ENCODE results near the gene STXBP2.

Gene STXBP2

DNA sequence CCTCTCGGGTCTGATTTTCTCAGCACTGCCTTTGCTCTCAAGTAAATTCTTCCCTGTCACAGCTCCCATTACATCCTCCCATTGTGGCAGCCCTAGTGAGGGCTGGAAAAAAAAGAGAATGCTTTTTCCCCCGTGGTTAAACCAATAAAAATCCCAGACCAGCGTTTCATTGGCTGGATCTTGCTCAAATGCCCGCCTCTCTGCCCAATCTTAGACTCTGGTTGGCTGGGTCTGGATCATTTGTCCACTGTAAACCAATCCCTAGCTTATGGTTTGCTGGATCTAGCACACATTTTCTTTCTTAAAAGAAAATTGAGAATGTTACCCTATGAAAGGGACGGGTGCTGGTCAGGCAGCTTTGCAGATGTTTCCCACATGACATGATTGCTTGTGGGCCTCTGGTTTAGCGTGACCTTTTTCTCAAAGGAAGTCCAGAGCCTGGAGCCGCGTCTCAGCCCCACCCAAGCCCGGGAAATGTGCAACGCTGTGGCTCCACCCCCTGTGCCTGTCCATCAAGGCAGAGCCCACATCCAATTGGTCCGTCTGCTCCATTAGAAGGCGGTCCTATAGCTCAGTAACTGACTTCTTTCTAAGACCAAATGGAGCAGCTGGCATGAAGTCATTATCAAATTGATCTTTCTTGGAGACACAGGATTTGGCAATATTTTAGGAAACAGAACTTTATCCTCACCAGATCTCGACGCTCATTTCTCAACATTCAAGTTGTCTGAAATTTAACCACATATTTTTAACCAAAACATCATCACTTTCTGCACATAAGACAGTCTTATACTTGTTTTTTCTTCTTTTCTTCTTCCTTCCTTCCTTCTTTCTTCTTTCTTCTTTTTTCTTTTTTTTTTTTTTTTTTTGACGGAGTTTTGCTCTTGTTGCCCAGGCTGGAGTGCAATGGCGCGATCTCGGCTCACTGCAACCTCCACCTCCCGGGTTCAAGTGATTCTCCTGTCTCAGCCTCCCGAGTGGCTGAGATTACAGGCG is 37.4 kb downstream of the STXBP2 start:
- Histone ChIP-seq H2AFZ (ENCODE audit: low read length) (peak overlapping the region; percentile 1; the same call in 1 of the 2 replicates), H4K20me1 (ENCODE audit: insufficient read depth, low read length) (no peaks in the 10 kb centered on the region), H3K4me1 (ENCODE audit: low read length) (no peaks in the 10 kb centered on the region), H3K9me3 (replicated peaks; ENCODE audit: insufficient read depth, low read length) (no peaks in the 10 kb centered on the region), H3K4me3 (ENCODE audit: low read length) (no peak overlapping the region), H3K36me3 (replicated peaks; ENCODE audit: insufficient read depth, low read length) (no peaks in the 10 kb centered on the region), H3K4me2 (ENCODE audit: low read depth, low read length) (peak overlapping the region; percentile 27; the same call in 1 of the 2 replicates), H3F3A (ENCODE audit: insufficient read depth, low read length) (no peaks in the 10 kb centered on the region), H3K9ac (ENCODE audit: low read length) (no peak overlapping the region), H3K9me2 (replicated peaks; ENCODE audit: insufficient read depth, low read length) (no peaks in the 10 kb centered on the region), H3K27me3 (replicated peaks; ENCODE audit: insufficient read depth, low read length) (peaks cover 84% of the 10 kb centered on the region), H3K79me2 (ENCODE audit: low read length) (no peaks in the 10 kb centered on the region), H3K27ac (ENCODE audit: low read length) (no peak overlapping the region)
- DNase-seq = peak; percentile 66
- no peak for TF ChIP-seq EZH2phosphoT487 (IDR thresholded peaks at IDR 0.05; ENCODE audit: low read length)
- no peak for TF ChIP-seq CTCF (IDR thresholded peaks at IDR 0.05; ENCODE audit: low read length)
- no peak for TF ChIP-seq EZH2 (optimal IDR thresholded peaks at IDR 0.05; ENCODE audit: low read depth, low read length)

GRCh38 chr19:7676376-7676775 is 39.5 kb downstream of the STXBP2 start:
- Histone ChIP-seq H3K27ac (ENCODE audit: low read length) (no peak overlapping the region), H3K9me2 (replicated peaks; ENCODE audit: insufficient read depth, low read length) (no peaks in the 10 kb centered on the region), H3K79me2 (ENCODE audit: low read length) (peaks cover 7% of the 10 kb centered on the region), H3K4me3 (ENCODE audit: low read length) (no peak overlapping the region), H3K4me1 (ENCODE audit: low read length) (0 out of 2 replicates have a peak, but pooled peaks cover 3% of the 10 kb centered on the region), H2AFZ (ENCODE audit: low read length) (no peak overlapping the region), H3K4me2 (ENCODE audit: low read depth, low read length) (no peak overlapping the region), H4K20me1 (ENCODE audit: insufficient read depth, low read length) (no peaks in the 10 kb centered on the region), H3K27me3 (replicated peaks; ENCODE audit: insufficient read depth, low read length) (peaks cover 70% of the 10 kb centered on the region), H3K36me3 (replicated peaks; ENCODE audit: insufficient read depth, low read length) (no peaks in the 10 kb centered on the region), H3K9me3 (replicated peaks; ENCODE audit: insufficient read depth, low read length) (no peaks in the 10 kb centered on the region), H3F3A (ENCODE audit: insufficient read depth, low read length) (no peaks in the 10 kb centered on the region), H3K9ac (ENCODE audit: low read length) (no peak overlapping the region)
- TF ChIP-seq EZH2phosphoT487 (IDR thresholded peaks at IDR 0.05; ENCODE audit: low read length) (no peak), CTCF (IDR thresholded peaks at IDR 0.05; ENCODE audit: low read length) (no peak), EZH2 (optimal IDR thresholded peaks at IDR 0.05; ENCODE audit: low read depth, low read length) (no peak)
- no peak for DNase-seq

DNA sequence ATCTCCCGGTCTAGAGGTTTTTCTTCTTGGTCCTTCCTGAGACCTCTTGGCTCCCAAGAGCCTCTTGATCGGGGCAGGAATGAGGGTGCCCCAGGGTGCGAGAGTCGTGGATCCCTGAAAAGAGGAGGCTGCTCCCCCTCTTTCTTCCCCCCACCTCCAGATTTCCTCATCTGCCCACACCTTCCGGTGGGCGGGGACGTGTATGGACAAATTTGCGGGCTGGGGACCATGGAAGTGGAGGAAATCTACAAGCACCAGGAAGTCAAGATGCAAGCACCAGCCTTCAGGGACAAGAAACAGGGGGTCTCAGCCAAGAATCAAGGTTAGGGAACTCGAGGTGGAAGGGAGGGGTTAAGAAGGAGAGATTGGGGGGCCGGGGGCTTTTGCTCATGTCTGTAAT is 39.9 kb downstream of the STXBP2 start, which contains the start of gene MCEMP1:
MCEMP1 (plus strand) TSS at position 237 of the 400 bp plus-strand sequence; CDS start at position 268, 31 bp downstream.
- Histone ChIP-seq H3K27me3 (replicated peaks; ENCODE audit: insufficient read depth, low read length) (peaks cover 67% of the 10 kb centered on the region), H3F3A (ENCODE audit: insufficient read depth, low read length) (no peaks in the 10 kb centered on the region), H4K20me1 (ENCODE audit: insufficient read depth, low read length) (no peaks in the 10 kb centered on the region), H2AFZ (ENCODE audit: low read length) (no peak within 1 kb of the TSS), H3K4me1 (ENCODE audit: low read length) (0 out of 2 replicates have a peak, but pooled peaks cover 3% of the 10 kb centered on the region), H3K9me2 (replicated peaks; ENCODE audit: insufficient read depth, low read length) (no peaks in the 10 kb centered on the region), H3K36me3 (replicated peaks; ENCODE audit: insufficient read depth, low read length) (no peaks in the 10 kb centered on the region), H3K27ac (ENCODE audit: low read length) (no peak within 1 kb of the TSS), H3K4me2 (ENCODE audit: low read depth, low read length) (no peak within 1 kb of the TSS), H3K9ac (ENCODE audit: low read length) (no peak within 1 kb of the TSS), H3K4me3 (ENCODE audit: low read length) (no peak within 1 kb of the TSS), H3K9me3 (replicated peaks; ENCODE audit: insufficient read depth, low read length) (no peaks in the 10 kb centered on the region), H3K79me2 (ENCODE audit: low read length) (peaks cover 12% of the 10 kb centered on the region)
- no peak for TF ChIP-seq EZH2phosphoT487 (IDR thresholded peaks at IDR 0.05; ENCODE audit: low read length)
- no peak for TF ChIP-seq CTCF (IDR thresholded peaks at IDR 0.05; ENCODE audit: low read length)
- TF ChIP-seq EZH2 (optimal IDR thresholded peaks at IDR 0.05; ENCODE audit: low read depth, low read length) = no peak
- no peak for DNase-seq

All from MM.1S (cell line).